Measurements from ENCODE around the gene PRKCD. TPM values are rescaled to one million over a fixed set of nuclear protein-coding genes. Genes with fewer than 3 reads are reported as not detected.

Gene PRKCD
- total and polyA plus RNA-seq, 2 experiments from 2014 or later = 1.8 to 9.6 TPM

DNA sequence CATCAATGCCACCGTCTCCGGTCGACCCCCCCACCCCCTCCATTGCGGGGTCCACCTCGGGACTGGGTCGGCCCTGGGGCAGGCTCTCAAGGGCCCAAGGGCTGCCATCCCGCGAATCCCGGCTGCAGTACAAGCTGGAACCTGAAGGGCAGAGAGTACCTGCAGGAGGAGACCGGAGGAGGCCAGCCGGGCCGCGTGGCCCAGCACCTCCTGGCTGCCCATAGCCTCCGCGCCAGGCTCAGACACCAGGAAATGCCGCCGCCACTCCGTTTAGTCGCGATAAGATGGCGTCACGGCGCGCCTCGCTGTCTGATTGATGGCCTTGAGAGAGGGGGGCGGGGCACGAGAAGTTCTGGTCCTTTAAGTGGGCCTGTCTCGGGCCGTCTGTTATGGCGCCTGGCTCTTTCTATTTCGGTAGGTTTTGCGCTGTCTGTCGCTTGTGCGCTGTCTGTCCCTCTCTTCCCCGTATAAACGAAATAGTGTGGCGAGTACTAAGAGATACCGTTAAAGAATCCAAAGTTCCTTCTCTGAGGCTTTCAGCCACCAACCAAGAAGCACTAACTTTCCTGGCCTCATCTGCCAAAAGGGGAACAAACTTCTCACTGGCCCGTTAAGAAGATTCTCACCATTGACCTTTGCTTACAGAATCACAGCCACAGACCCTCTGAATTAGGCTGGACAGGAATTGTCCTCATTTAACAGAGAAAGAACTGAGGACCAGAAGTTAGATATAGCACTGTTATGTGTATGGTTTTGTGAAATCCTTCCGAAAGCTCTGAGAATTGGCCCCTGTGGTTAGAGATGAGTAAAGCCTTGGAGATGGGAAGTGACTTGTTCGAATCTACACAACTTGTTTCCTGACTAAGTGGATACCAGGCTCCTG is 30.6 kb upstream of the PRKCD start, which contains the start of gene RFT1:
RFT1 (minus strand) TSS at position 257 of the 883 bp plus-strand sequence; CDS start at position 222, 35 bp downstream.
- no peaks in the 10 kb centered on the region for H3K9me3 ChIP-seq (ENCODE audit: low read depth)
- H3K27me3 ChIP-seq (replicated peaks; ENCODE audit: insufficient read depth) = no peaks in the 10 kb centered on the region
- in situ Hi-C loops (cut with MboI) = no loop called here
- H3K4me3 ChIP-seq = peak within 1 kb of the TSS; percentile 99
- H3K36me3 ChIP-seq (ENCODE audit: low read depth) = peaks cover 3% of the 10 kb centered on the region
- H3K79me2 ChIP-seq (ENCODE audit: insufficient read depth) = peaks cover 30% of the 10 kb centered on the region
- no peaks in the 10 kb centered on the region for H3K9me2 ChIP-seq (ENCODE audit: insufficient read depth)
- peaks cover 11% of the 10 kb centered on the region for H3F3A ChIP-seq (ENCODE audit: insufficient read depth)
- TF ChIP-seq EZH2 (IDR thresholded peaks at IDR 0.05; ENCODE audit: insufficient read depth, poor library complexity, severe bottlenecking) = no peak
- 2 to 3% methylated on average over 34 to 38 of the region's 41 CpGs for WGBS, 2 experiments (ENCODE audit: low coverage in 1 of 2, low lambda C conversion rate in 2 of 2, missing lambda C conversion rate in 2 of 2)
- H3K9ac ChIP-seq = peak within 1 kb of the TSS; percentile 99
- peak within 1 kb of the TSS; percentile 99 for H3K4me2 ChIP-seq (ENCODE audit: unreplicated experiment)
- peak within 1 kb of the TSS; percentile 99 for H2AFZ ChIP-seq
- DNase-seq = peak; percentile 98
- H3K4me1 ChIP-seq (ENCODE audit: insufficient read depth) = peaks cover 14% of the 10 kb centered on the region
- H4K20me1 ChIP-seq (ENCODE audit: insufficient read depth) = no peaks in the 10 kb centered on the region
- H3K27ac ChIP-seq = peak within 1 kb of the TSS; percentile 98

DNA sequence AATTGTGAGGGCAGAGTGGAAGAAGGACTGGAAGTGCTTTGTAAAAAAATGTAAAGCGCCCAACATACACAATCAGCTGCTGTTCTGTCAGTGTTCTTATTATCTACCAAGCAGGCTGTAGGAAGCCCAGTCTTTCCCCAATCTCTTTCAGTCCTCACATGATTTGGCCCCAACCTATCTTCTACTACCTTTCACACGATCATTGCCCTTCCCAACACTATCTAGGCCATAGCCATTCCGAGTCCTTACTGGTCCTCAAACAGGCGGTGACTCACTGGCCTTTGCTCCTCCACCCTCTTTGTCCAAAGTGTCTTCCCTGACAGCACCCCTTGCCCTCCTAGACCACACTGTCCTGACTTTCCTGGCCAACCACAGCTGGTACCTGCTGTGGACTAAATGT is 29.9 kb upstream of the PRKCD start:
- Histone ChIP-seq H4K20me1 (ENCODE audit: insufficient read depth) (no peaks in the 10 kb centered on the region), H3K27ac (peak overlapping the region; percentile 98), H3K79me2 (ENCODE audit: insufficient read depth) (peaks cover 30% of the 10 kb centered on the region), H3K4me3 (peak overlapping the region; percentile 99), H3K4me2 (ENCODE audit: unreplicated experiment) (peak overlapping the region; percentile 99), H3K9me3 (ENCODE audit: low read depth) (no peaks in the 10 kb centered on the region), H3K27me3 (replicated peaks; ENCODE audit: insufficient read depth) (no peaks in the 10 kb centered on the region), H2AFZ (peak overlapping the region; percentile 99), H3F3A (ENCODE audit: insufficient read depth) (peaks cover 11% of the 10 kb centered on the region), H3K4me1 (ENCODE audit: insufficient read depth) (peaks cover 14% of the 10 kb centered on the region), H3K9me2 (ENCODE audit: insufficient read depth) (no peaks in the 10 kb centered on the region), H3K36me3 (ENCODE audit: low read depth) (no peaks in the 10 kb centered on the region), H3K9ac (peak overlapping the region; percentile 99)
- 83 to 86% methylated on average over 4 of the region's 4 CpGs for WGBS, 2 experiments (ENCODE audit: low coverage in 1 of 2, low lambda C conversion rate in 2 of 2, missing lambda C conversion rate in 2 of 2)
- TF ChIP-seq EZH2phosphoT487 (IDR thresholded peaks at IDR 0.05; ENCODE audit: insufficient read depth, low read depth) (no peak), EZH2 (IDR thresholded peaks at IDR 0.05; ENCODE audit: insufficient read depth, poor library complexity, severe bottlenecking) (no peak)
- peak; percentile 41 for DNase-seq
- in situ Hi-C loops (cut with MboI) = no loop called here

DNA sequence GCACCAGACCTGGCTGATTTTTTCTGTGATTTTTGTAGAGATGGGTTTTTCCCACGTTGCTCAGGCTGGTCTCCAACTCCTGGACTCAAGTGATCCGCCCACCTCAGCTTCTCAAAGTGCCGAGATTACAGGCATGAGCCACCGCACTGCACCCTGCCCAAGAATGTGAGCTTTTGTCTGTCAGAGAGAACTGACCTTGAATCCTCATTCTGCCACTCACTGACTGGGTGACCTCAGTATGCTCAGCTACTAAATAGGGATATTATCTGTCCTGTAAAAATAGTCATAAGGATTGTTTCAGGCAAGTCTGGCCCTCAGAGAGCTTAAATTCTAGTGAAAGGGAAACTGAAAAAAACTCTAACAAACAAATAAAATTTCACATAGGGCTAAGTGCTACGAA is 28.7 kb upstream of the PRKCD start:
- H3K27me3 ChIP-seq (replicated peaks; ENCODE audit: insufficient read depth) = no peaks in the 10 kb centered on the region
- no peak for DNase-seq
- TF ChIP-seq EZH2 (IDR thresholded peaks at IDR 0.05; ENCODE audit: insufficient read depth, poor library complexity, severe bottlenecking) = no peak
- TF ChIP-seq EZH2phosphoT487 (IDR thresholded peaks at IDR 0.05; ENCODE audit: insufficient read depth, low read depth) = no peak
- no peak overlapping the region for H3K4me2 ChIP-seq (ENCODE audit: unreplicated experiment)
- 72 to 77% methylated on average over 5 of the region's 5 CpGs for WGBS, 2 experiments (ENCODE audit: low coverage in 1 of 2, low lambda C conversion rate in 2 of 2, missing lambda C conversion rate in 2 of 2)
- no peak overlapping the region for H3K27ac ChIP-seq
- H3K4me1 ChIP-seq (ENCODE audit: insufficient read depth) = peaks cover 14% of the 10 kb centered on the region
- H2AFZ ChIP-seq = no peak overlapping the region
- no peak overlapping the region for H3K9ac ChIP-seq
- in situ Hi-C loops (cut with MboI) = no loop called here
- no peaks in the 10 kb centered on the region for H3K9me3 ChIP-seq (ENCODE audit: low read depth)
- peaks cover 29% of the 10 kb centered on the region for H3K79me2 ChIP-seq (ENCODE audit: insufficient read depth)
- no peaks in the 10 kb centered on the region for H3K36me3 ChIP-seq (ENCODE audit: low read depth)
- no peaks in the 10 kb centered on the region for H4K20me1 ChIP-seq (ENCODE audit: insufficient read depth)
- no peak overlapping the region for H3K4me3 ChIP-seq
- no peaks in the 10 kb centered on the region for H3K9me2 ChIP-seq (ENCODE audit: insufficient read depth)
- peaks cover 11% of the 10 kb centered on the region for H3F3A ChIP-seq (ENCODE audit: insufficient read depth)

DNA sequence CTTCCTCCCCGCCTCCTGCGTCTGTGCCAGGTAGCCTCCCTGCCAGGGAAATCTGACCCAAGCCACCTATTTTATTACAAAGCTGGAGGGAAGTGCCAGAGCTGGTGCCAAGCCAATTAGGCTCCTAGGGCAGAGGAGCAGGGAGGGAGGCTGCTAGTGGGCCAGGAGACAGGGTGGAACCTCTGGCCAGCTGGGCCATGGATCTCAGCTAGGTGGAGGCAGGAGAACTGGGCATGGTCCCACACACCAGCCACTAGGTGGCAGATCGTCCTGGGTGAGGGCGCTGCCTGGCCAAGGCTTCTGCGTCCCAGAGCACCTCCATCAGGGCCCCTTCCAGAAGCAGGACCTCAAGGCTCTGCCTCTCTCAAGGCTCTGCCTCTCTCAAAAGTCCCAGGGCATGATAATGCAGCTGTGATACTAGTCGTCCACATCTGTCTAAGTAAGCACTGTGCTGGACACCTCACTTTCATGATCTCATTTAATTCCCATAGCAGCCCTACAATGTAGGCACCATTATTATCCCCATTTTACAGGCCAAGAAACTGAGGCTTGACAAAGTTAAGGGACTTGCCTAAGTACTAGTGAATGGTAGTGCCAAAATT is 26.3 kb upstream of the PRKCD start:
- Histone ChIP-seq H3K36me3 (ENCODE audit: low read depth) (no peaks in the 10 kb centered on the region), H3K79me2 (ENCODE audit: insufficient read depth) (peaks cover 5% of the 10 kb centered on the region), H4K20me1 (ENCODE audit: insufficient read depth) (no peaks in the 10 kb centered on the region), H3F3A (ENCODE audit: insufficient read depth) (peaks cover 11% of the 10 kb centered on the region), H2AFZ (no peak overlapping the region), H3K9me2 (ENCODE audit: insufficient read depth) (no peaks in the 10 kb centered on the region), H3K27ac (no peak overlapping the region), H3K9me3 (ENCODE audit: low read depth) (no peaks in the 10 kb centered on the region), H3K9ac (no peak overlapping the region), H3K27me3 (replicated peaks; ENCODE audit: insufficient read depth) (no peaks in the 10 kb centered on the region), H3K4me3 (no peak overlapping the region), H3K4me2 (ENCODE audit: unreplicated experiment) (no peak overlapping the region), H3K4me1 (ENCODE audit: insufficient read depth) (peaks cover 7% of the 10 kb centered on the region)
- in situ Hi-C loops (cut with MboI) = no loop called here
- no peak for TF ChIP-seq EZH2 (IDR thresholded peaks at IDR 0.05; ENCODE audit: insufficient read depth, poor library complexity, severe bottlenecking)
- DNase-seq = peak; percentile 84
- 26 to 29% methylated on average over 6 of the region's 6 CpGs for WGBS, 2 experiments (ENCODE audit: low coverage in 1 of 2, low lambda C conversion rate in 2 of 2, missing lambda C conversion rate in 2 of 2)

All from GM23248 (cell line).